Mesenteric fat pad (tissue), 1 donor: ENCODE measurements around the gene BRF1. TPM values are rescaled to one million over a fixed set of nuclear protein-coding genes. Genes with fewer than 3 reads are reported as not detected.
"Not testable (repeated sequence)": the region's sequence is repeated elsewhere in the genome, so short reads cannot be mapped to it uniquely, and the experiment has no call there.

Experiments
- DNase-seq: peaks from one replicate; pipeline ENCODE4 v3.0.0-alpha.2; 2020; ENCODE audit warnings: low spot score
- total RNA-seq: library from RNA; stranded (reverse); fragmentation: NEBNext Ultra II Directional; extraction: Animal tissue kit (Norgen Biotek cat#: 25700); gene quantifications from one replicate; pipeline ENCODE4 v1.2.1, GENCODE V29; 2021
- donor health status: DM: yes; HTN: yes; CAD: no.

Gene BRF1
- total RNA-seq, 1 donor from 2014 or later = 34.9 TPM

GRCh38 chr14:105333020-105333490, 32.3 kb upstream of the BRF1 start:
- DNase-seq = no peak

DNA sequence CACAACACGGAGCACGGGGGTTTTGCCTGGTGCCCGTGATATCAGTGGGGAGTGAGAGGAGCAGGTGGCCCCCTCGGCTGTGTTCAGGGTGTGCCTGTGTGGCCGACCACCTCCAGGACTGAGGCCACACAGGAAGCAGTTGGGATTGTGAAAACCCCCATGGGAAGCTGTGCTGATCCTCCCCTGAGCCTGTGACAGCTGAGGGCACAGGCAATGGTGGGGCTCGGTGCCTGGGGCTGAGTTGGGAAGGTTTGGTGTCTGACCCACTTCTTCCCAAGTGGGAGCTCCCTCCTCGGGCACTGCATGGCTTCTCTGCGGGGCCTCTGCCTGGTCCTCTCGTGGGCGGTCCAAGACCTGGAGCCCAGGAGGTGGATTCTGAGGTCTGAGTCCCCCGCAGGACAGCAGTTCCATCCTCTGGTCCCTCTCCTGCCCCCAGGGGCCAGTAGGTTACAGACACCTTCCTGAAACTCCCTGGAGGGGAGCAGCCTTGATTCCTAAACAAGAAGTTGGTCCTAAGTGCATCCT, 31.6 kb upstream of the BRF1 start:
- DNase-seq = no peak

DNA sequence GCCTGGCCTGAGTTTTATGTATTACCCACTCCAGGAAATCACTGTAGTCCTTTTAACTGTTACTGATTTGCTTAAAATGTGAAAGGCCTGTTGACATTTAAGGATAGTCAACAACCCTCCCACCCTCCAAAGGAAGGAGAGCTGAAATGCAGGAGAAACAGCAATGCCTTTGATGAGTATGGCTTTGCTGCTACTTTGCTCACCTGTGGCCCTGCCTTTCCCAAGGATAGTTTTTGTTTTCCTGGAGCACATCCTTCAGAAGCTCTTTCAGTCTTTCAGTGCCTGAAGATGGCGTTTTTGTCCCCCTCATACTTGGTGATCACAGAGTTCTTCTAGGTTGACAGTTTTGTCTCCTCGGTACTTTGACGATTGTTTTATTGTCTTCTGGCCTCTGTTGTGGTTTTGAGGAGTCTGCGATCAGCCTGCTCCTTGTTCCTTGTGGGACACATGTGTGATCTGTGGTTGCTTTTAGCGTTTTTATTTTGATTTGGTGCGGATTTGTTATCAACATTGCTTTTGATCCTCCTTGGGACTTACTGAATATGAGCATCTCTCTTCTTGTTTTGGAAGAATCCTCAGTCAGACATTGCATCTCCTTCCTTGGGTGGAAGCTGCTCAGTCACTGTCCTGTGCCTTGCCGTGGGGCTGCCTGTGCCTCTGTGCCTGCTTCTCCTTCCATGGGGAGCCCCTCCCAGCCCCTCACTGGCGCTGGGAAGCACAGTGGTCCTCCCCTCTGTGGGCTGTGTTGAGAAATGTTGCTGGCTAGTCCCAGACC, 31.0 kb upstream of the BRF1 start:
- DNase-seq = no peak

DNA sequence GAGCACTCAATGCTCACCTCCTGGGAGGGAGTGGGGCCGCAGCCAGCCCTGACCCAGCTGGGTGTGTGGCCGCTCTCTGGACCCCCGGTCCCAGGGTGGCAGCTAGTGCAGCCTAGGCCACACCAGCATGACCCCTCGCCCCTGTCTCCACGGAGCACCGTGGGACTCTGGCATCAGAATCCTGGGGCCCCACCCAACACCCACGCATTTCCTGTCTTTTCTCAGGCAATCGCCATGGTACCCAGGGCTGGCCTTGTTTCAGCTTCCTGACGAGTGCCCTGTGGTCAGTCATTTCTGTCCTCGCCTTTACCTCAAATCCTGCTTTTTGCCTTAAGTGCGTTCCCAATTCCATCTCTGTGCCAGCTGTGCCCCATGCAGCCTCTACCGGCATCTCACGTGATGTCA, 29.7 kb upstream of the BRF1 start:
- no peak for DNase-seq

- DNase-seq = no peak
Observed at GRCh38 chr14:105329411-105330150, 28.8 kb upstream of the BRF1 start.

- DNase-seq = no peak
Observed at GRCh38 chr14:105328678-105329390, 28.0 kb upstream of the BRF1 start.

GRCh38 chr14:105328070-105328677, 27.4 kb upstream of the BRF1 start:
- DNase-seq = no peak

DNA sequence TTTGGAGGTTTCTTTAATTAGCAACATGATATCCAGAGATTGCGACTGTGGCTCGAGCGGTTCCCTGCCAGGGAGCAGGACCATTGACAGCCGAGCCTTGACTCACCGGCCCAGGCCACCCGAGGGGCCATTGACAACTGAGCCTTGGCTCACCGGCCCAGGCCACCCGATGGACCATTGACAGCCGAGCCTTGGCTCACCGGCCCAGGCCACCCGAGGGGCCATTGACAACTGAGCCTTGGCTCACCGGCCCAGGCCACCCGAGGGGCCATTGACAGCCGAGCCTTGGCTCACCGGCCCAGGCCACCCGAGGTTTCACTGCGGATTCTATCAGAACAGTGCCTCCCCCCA, 26.9 kb upstream of the BRF1 start:
- not testable (repeated sequence) for DNase-seq

- no peak for DNase-seq
Observed at GRCh38 chr14:105326891-105327694, 26.3 kb upstream of the BRF1 start.

DNA sequence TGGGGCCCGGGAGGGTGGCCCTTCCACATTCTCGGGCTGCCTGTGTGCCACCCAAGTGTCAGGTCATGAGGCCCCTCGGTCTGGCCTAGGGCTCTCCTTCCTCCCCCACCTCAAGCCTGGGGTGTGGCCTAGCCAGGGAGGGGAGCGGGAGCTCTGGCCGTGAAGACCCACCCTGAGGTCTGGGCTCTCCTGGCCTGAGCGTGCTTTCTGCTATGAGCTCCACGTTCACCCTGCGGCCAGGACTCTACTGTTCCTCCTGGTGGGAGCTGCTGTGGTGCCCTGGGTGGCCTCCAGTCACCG, 25.7 kb upstream of the BRF1 start:
- no peak for DNase-seq

GRCh38 chr14:105325716-105326567, 25.1 kb upstream of the BRF1 start:
- DNase-seq = no peak

- DNase-seq = no peak
Observed at GRCh38 chr14:105325303-105325702, 24.5 kb upstream of the BRF1 start.

DNA sequence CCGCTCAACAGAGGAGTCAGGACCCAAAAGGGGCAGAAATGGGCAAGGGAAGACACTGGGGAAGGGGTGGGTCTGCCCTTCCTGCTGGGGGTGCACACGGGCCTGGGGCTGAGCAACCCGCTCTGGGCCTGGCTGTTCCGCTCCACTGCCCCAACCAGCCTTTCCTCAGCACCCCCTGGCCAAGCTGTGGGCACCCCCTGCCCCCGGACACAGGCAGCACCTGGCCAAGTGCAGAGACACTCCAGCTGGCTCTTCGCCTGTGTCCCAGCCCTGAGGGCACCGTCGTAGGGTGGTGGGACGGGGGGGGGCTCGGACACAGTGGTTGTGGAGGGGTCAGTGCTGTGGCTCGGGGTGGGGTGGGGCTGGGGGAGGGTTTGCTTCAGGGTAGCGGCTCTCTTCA, 24.1 kb upstream of the BRF1 start:
- DNase-seq = no peak

DNA sequence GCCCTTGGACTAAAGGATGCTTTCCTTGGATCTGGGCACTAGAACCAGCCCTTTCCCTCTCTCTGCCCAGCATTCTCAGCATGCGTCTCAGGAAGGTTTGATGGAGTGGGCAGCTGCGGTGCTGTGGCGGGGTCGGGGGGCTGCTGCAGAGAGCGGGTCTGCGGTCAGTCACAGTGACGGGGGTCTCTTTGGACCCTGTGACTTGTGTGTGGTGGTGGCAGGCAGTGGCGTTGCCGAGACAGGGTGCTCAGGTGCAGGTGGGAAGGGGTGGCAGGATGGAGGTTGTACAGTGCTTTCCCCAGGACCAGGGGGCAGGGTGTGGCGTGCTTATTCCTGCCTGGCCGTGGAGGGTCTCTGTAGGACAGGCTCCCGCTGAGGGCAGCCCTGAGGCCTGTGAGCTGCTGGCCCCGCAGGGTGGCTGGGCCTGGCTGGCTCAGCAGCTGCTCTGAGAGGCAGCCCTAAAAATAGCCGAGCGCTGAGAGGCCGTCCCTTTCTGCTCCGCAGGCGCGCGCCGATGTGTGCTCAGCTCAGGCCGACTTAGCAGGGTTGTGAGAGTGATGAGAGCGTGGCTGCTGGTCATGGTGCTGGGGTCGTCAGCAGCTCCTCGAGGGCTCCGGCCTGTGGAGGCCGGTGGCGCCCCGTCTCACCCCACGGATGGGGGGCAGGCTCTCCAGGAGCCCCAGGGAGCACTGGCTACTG, 23.4 kb upstream of the BRF1 start:
- DNase-seq = no peak

DNA sequence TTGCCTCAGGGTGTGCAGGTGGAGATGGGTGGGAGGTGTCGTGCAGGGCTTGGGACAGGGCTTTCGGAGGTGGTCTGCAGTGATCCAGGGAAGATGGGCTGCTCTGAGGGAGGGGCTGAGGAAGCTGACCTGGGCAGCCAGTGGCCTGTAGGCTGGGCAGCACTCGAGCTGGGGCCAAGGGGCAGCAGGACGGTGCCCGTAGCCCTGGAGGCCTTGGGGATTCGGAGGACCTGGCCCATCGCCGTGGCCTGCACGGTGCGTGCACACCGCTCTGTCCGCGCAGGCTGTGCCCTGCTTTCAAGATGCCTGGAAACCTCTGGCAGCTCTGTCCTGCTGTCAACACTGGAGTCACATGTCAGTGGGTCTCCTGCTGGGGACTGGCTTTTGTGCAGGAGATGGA, 22.9 kb upstream of the BRF1 start:
- no peak for DNase-seq

DNA sequence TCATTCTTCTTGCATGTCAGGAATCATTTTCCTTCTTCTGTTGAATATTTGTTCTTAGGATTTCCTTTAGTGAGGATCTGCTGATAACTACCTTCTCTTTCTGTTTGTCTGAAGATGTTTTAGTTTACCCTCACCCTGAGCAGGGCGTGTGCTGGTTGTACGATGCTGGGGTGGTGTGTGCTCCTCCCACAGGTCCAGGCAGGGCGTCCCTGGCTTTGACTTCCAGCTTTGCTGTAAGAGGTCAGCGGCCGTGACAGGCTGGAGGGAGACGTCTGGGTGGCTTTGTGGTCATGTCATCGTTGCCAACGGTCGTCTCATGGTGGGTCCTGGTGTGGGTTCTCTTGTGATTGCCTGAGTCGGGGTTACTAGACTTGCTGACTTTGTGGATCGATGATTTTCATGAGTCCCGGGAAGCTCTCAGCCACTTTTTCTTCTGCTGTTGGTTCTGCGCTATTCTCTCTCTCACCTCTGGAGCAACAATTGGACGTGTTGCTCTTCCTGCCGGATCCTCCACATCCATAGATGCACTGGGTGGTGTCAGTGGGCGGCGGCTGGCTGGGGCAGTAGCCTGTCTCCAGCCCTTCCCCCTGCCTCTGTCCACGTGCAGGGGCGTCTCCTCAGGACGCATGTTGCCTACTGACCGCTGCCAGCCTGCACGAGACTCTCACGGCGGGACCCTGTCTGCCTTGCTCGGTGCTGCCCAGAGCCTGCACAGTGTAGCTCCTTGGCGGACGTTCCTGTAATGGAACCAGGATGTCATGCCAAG, 22.2 kb upstream of the BRF1 start:
- DNase-seq = no peak

DNA sequence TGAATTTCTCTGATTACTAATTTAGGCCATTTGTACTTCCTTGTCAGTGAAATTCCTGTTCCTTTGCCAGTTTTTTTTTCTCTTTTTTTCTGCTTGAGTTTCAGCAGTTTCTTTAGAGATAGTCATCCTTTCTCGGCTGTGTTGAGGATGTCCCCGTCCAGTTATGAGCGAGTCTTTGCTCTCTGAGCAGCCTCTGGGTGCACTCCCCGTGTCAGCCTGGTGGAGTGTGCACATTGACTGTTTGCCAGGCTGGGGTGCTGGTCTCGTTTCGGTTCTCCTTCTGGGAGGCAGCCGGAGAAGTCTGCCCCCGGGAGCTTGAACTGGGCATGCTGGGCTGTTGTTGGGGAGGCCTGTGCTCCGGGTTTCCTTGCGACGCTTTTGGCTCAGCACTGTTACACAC, 16.7 kb upstream of the BRF1 start:
- peak; percentile 90 for DNase-seq

DNA sequence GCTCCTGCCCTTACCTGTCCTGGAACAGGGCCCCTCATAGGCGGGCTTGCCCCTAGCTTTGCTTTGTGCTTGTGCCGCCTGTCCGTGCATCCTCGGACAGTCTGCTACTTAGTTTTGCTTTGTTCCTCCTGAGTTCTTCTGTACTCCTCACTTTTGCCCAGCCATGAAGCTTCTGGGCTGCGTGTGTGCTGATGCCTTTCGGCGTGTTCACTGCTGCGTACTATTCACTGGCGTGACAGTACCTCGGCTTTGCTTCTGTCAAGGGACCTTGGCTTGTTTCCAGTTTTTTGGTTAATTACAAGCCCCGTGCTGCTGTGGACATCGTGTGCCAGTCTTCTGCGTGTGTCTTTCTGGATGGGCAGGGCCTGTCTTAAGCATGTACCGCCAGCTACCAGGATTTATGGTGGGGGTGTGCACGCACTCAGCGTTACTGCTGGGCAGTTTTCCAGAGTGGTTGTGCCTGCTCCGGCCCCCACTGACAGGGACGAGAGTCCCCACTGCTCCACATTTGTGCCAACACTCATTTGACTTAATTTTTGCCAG, 16.2 kb upstream of the BRF1 start:
- no peak for DNase-seq
